SK-N-SH (cell line): ENCODE data around the gene CCNF. TPM values are rescaled to one million over a fixed set of nuclear protein-coding genes. Genes with fewer than 3 reads are reported as not detected.

ENCODE experiments used
- CTCF ChIA-PET: fragments of 300-600, 350-600 bp; formaldehyde crosslinking; extraction: SDS; loops from one replicate; lab custom pipeline; 2021; lab: Yijun Ruan, JAX
- POLR2A ChIA-PET: fragments of 350-600 bp; sonication (Branson Sonifier 250); formaldehyde crosslinking; extraction: SDS; loops from one replicate; lab custom pipeline; 2020; ENCODE audit warnings: antibody characterized with exemption, inconsistent platforms; lab: Yijun Ruan, JAX
- DNase-seq: peaks from one replicate; pipeline ENCODE4 v3.0.0; 2012
- H2AFZ ChIP-seq: fragments of 200-600 bp; sonication (generic); 2 replicates; pipeline ENCODE4 v1.8.1; 2016; ENCODE audit warnings: antibody characterized with exemption, mild to moderate bottlenecking, low read depth
- H3F3A ChIP-seq: fragments of 200-600 bp; sonication (generic); replicated peaks from 2 replicates; pipeline ENCODE3; 2016; ENCODE audit warnings: antibody characterized with exemption, mild to moderate bottlenecking; ENCODE audit not compliant: insufficient read depth
- H3K27ac ChIP-seq, 2 experiments: fragments of 200-500 bp in 1 of 2; fragments of 200-600 bp in 1 of 2; sonication (Bioruptor generic) in 1 of 2; sonication (generic), shearing (Covaris generic) in 1 of 2; 2 replicates each; pipeline versions ENCODE4 v1.5.1 to v1.6.1; 2014 to 2016; ENCODE audit warnings: low read depth in 2 of 2, inconsistent platforms in 1 of 2, low read length in 1 of 2, mild to moderate bottlenecking in 1 of 2, mixed read lengths in 1 of 2
- H3K27me3 ChIP-seq: fragments of 200-600 bp; sonication (generic), shearing (Covaris generic); 2 replicates; pipeline ENCODE4 v1.6.1; 2016; ENCODE audit warnings: mixed run types; ENCODE audit not compliant: insufficient read depth
- H3K36me3 ChIP-seq, 2 experiments: fragments of 200-500 bp in 1 of 2; fragments of 200-600 bp in 1 of 2; sonication (Bioruptor generic) in 1 of 2; sonication (generic) in 1 of 2; replicated peaks in 1 of 2; 2 replicates each; pipeline versions ENCODE3 to v1.5.1; 2014 to 2016; ENCODE audit warnings: low read length in 1 of 2, mild to moderate bottlenecking in 1 of 2; ENCODE audit not compliant: insufficient read depth in 2 of 2, control insufficient read depth in 1 of 2
- H3K4me1 ChIP-seq, 2 experiments: fragments of 200-500 bp in 1 of 2; fragments of 200-600 bp in 1 of 2; sonication (Bioruptor generic) in 1 of 2; sonication (generic), shearing (Covaris generic) in 1 of 2; 2 replicates each; pipeline versions ENCODE4 v1.5.1 to v1.6.1; 2014 to 2016; ENCODE audit warnings: low read depth in 1 of 2, low read length in 1 of 2, mixed run types in 1 of 2; ENCODE audit not compliant: insufficient read depth in 2 of 2, control insufficient read depth in 1 of 2
- H3K4me2 ChIP-seq: fragments of 200-600 bp; sonication (generic), shearing (Covaris generic); 2 replicates; pipeline ENCODE4 v1.6.1; 2017; ENCODE audit warnings: mixed run types
- H3K4me3 ChIP-seq, 2 experiments: fragments of 200-500 bp in 1 of 2; fragments of 200-600 bp in 1 of 2; sonication (Bioruptor generic) in 1 of 2; sonication (generic), shearing (Covaris generic) in 1 of 2; 2 replicates each; pipeline versions ENCODE4 v1.5.1 to v1.8.1; 2014 to 2016; ENCODE audit warnings: low read depth in 2 of 2, inconsistent platforms in 1 of 2, low read length in 1 of 2, mild to moderate bottlenecking in 1 of 2, mixed read lengths in 1 of 2, moderate library complexity in 1 of 2
- H3K79me2 ChIP-seq: fragments of 200-600 bp; sonication (generic); 2 replicates; pipeline ENCODE4 v1.8.1; 2017; ENCODE audit warnings: mild to moderate bottlenecking; ENCODE audit not compliant: insufficient read depth
- H3K9ac ChIP-seq: fragments of 200-600 bp; sonication (generic); 2 replicates; pipeline ENCODE4 v1.6.1; 2017; ENCODE audit warnings: mixed run types
- H3K9me2 ChIP-seq: fragments of 200-600 bp; sonication (generic); 2 replicates; pipeline ENCODE4 v1.6.1; 2017; ENCODE audit warnings: mixed run types
- H3K9me3 ChIP-seq: fragments of 200-600 bp; sonication (generic); 2 replicates; pipeline ENCODE4 v1.6.1; 2017; ENCODE audit warnings: mixed run types, mild to moderate bottlenecking, moderate library complexity
- H4K20me1 ChIP-seq: fragments of 200-600 bp; sonication (generic); 2 replicates; pipeline ENCODE4 v1.6.1; 2017; ENCODE audit warnings: mild to moderate bottlenecking, mixed run types; ENCODE audit not compliant: insufficient read depth
- FOSL2 ChIP-seq: IDR thresholded peaks from 2 replicates; pipeline ENCODE4 v1.4.0; 2012; ENCODE audit warnings: low read depth, mild to moderate bottlenecking, moderate library complexity, borderline replicate concordance
- FOXM1 ChIP-seq: IDR thresholded peaks from 2 replicates; pipeline ENCODE4 v1.4.0; 2012; ENCODE audit warnings: low read depth, mild to moderate bottlenecking
- GATA2 ChIP-seq: sonication (generic); formaldehyde crosslinking; IDR thresholded peaks from 2 replicates; pipeline ENCODE4 v1.5.0; 2020; ENCODE audit warnings: mild to moderate bottlenecking, missing genetic modification reagents
- MXI1 ChIP-seq: IDR thresholded peaks from 2 replicates; pipeline ENCODE4 v1.6.1; 2012; ENCODE audit warnings: mild to moderate bottlenecking, low read depth, low read length, improper control_type of control experiment
- NRF1 ChIP-seq: IDR thresholded peaks from 2 replicates; pipeline ENCODE4 v1.6.1; 2012; ENCODE audit warnings: low read depth, mild to moderate bottlenecking, low read length
- PBX3 ChIP-seq: IDR thresholded peaks from 2 replicates; pipeline ENCODE4; 2012
- RAD21 ChIP-seq: IDR thresholded peaks from 2 replicates; pipeline ENCODE4 v1.6.1; 2012; ENCODE audit warnings: mild to moderate bottlenecking, low read length
- REST ChIP-seq: IDR thresholded peaks from 2 replicates; pipeline ENCODE4 v1.6.1; 2012; ENCODE audit warnings: mild to moderate bottlenecking, low read depth, low read length, moderate library complexity
- RFX5 ChIP-seq: IDR thresholded peaks from 2 replicates; pipeline ENCODE4 v1.6.1; 2012; ENCODE audit warnings: mild to moderate bottlenecking, improper control_type of control experiment, low read length
- TAF1 ChIP-seq: IDR thresholded peaks from 2 replicates; pipeline ENCODE4 v1.6.1; 2012; ENCODE audit warnings: low read depth, mild to moderate bottlenecking, low read length, moderate library complexity, borderline replicate concordance
- TEAD4 ChIP-seq: IDR thresholded peaks from 2 replicates; pipeline ENCODE4 v1.4.0; 2012; ENCODE audit warnings: mild to moderate bottlenecking, borderline replicate concordance; ENCODE audit not compliant: insufficient read depth
- YY1 ChIP-seq: IDR thresholded peaks from 2 replicates; pipeline ENCODE4 v1.4.0; 2012; ENCODE audit warnings: low read depth, mild to moderate bottlenecking
- WGBS: methylation state at CpG from one replicate; pipeline ENCODE4 v1.1.6; 2017; ENCODE audit warnings: low lambda C conversion rate; 5-methylcytosine and 5-hydroxymethylcytosine counted together
- polyA plus RNA-seq, 3 experiments: library from polyadenylated mRNA; depleted of rRNA; stranded (reverse); fragments of >200 nt; gene quantifications; 2 replicates each; pipeline ENCODE4 v1.2.3, GENCODE V29; 2012
- TF ChIP-seq, protein P1 (sequence below): IDR thresholded peaks from 2 replicates; pipeline ENCODE4 v1.4.0; 2012; ENCODE audit warnings: low read depth, borderline replicate concordance

The CCNF gene
- polyA plus RNA-seq, 1 of the 3 experiments (the other 2 are of a cell fraction), result 4.6 TPM

- TF ChIP-seq FOXM1 (no peak), MXI1 (no peak), TAF1 (no peak), PBX3 (no peak), RFX5 (no peak), NRF1 (no peak), YY1 (no peak), TEAD4 (no peak), FOSL2 (no peak), GATA2 (CRISPR knock-in tag) (no peak), REST (no peak), RAD21 (no peak)
- TF ChIP-seq, protein P1, sequence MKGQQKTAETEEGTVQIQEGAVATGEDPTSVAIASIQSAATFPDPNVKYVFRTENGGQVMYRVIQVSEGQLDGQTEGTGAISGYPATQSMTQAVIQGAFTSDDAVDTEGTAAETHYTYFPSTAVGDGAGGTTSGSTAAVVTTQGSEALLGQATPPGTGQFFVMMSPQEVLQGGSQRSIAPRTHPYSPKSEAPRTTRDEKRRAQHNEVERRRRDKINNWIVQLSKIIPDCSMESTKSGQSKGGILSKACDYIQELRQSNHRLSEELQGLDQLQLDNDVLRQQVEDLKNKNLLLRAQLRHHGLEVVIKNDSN, result no peak
- Histone ChIP-seq H3K9me2 (no peaks in the 10 kb centered on the region), H4K20me1 (no peaks in the 10 kb centered on the region), H3K9ac (0 out of 2 replicates have a peak overlapping the region, but pooled peaks have one; percentile 44), H3K9me3 (no peaks in the 10 kb centered on the region), H3K36me3 (no peaks in the 10 kb centered on the region), H3K4me2 (peak overlapping the region; percentile 73), H3K27me3 (no peaks in the 10 kb centered on the region), H3K4me1 (peaks cover 3 to 47% of the 10 kb centered on the region in 2 experiments; a peak in 3 of 4 replicates), H3F3A (no peaks in the 10 kb centered on the region), H3K79me2 (peaks cover 7% of the 10 kb centered on the region; the same call in 1 of the 2 replicates), H2AFZ (peak overlapping the region; percentile 54; the same call in 1 of the 2 replicates), H3K4me3 (peak overlapping the region in 1 of 2 experiments; percentile 11; a peak in 2 of 4 replicates), H3K27ac (peak overlapping the region; percentile 47 to 86; a peak in 3 of 4 replicates)
- whole genome bisulfite sequencing, result 71% methylated on average over 13 of the region's 13 CpGs
- no peak for DNase-seq
- POLR2A ChIA-PET, result interaction anchor here (0.5 to 3.5 kb wide), 7 partner anchors 8 to 22 kb away, joined by 3 to 44 read pairs (median 5); partner anchors contain the start of genes NTN3, TBC1D24 and TEDC2
- CTCF ChIA-PET, result interaction anchor here (0.8 to 12.7 kb wide), 11 partner anchors 8 to 478 kb away, joined by 3 to 95 read pairs (median 4); partner anchors contain the start of genes ABCA3, CCNF, TBC1D24 and TEDC2
Measured at GRCh38 chr16:2482249-2482648, 53.0 kb downstream of the CCNF start.
